ENCODE data around the gene CCDC3. TPM values are rescaled to one million over a fixed set of nuclear protein-coding genes. Genes with fewer than 3 reads are reported as not detected.

Gene CCDC3
- total RNA-seq, 1 donor from 2014 or later: 13.0 TPM

DNA sequence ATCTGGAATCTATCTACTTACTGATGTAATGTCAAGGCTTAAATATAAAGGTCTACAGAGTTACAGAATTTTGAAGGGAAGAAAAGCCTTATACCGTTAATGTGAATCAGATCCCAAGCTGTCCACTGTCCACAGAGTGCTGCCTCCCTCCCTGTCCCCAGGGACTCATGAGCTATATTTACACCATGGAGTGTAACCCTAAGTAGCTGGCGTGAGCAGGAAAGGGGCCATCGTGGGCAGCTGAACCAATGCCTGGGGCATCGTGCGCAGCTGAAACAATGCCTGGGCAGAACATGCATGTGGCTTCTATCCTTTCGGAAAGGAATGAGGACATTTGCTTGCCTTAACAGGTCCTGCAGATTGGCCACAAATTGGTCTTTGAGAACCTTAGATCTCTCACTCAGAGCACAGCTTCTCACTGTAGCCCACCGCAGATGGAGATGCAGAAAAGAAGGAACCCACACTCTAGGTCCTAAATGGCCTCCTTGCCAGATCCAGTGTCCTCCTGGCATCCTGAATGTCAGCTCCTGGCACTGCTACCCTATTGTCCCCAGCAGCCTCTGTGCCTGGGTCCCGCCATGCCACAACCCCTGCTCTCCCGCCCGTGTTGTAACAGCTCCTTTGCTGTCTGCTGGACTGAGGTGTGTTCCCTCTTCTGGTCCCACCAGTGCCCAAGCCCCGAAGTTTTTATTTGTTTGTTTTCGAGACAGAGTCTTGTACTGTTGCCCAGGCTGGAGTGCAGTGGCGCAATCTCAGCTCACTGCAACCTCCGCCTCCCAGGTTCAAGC is 30.3 kb downstream of the CCDC3 start:
- peaks cover 4 to 15% (median 8%) of the 10 kb centered on the region in 3 donors for H3K4me1 ChIP-seq (ENCODE audit: control insufficient read depth in 3 of 3, insufficient read depth in 3 of 3, low read length in 3 of 3)
- peak overlapping the region; percentile 33 for H3K27ac ChIP-seq (ENCODE audit: low read depth, low read length)
- H3K27me3 ChIP-seq (ENCODE audit: control insufficient read depth in 3 of 3, insufficient read depth in 3 of 3, low read length in 3 of 3): no peaks in the 10 kb centered on the region
- H3K4me3 ChIP-seq (ENCODE audit: low read length in 3 of 3): peak overlapping the region in 2 of 3 donors; percentile 22 to 46
- no peak overlapping the region for H3K9ac ChIP-seq (ENCODE audit: low read depth in 1 of 3, low read length in 3 of 3)
- H3K9me3 ChIP-seq (ENCODE audit: control insufficient read depth in 3 of 3, low read length in 3 of 3): peaks cover 0 to 3% (median 0%) of the 10 kb centered on the region in 3 donors
- no peaks in the 10 kb centered on the region for H3K36me3 ChIP-seq (ENCODE audit: control insufficient read depth in 3 of 3, insufficient read depth in 3 of 3, low read length in 3 of 3)

DNA sequence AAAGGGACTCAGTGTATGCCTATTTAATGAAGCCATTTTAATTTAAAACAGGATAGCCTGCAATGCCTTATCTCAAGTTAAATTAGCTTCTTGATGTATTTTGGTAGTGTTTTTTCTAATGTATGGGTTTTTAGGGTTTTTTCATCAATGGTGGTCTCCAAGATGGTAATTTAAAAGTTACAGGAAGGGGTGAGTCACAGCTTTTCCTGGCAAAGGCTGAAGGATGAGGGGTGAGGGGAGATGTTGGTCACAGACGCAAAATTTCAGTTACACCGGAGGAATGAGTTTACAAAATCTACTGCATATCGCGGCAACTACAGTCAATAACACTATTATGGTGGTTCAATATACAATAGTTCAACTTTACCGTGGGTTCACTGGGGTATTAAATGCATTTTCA is 31.6 kb downstream of the CCDC3 start:
- no peak overlapping the region for H3K9ac ChIP-seq (ENCODE audit: low read depth in 1 of 3, low read length in 3 of 3)
- no peaks in the 10 kb centered on the region for H3K36me3 ChIP-seq (ENCODE audit: control insufficient read depth in 3 of 3, insufficient read depth in 3 of 3, low read length in 3 of 3)
- H3K27ac ChIP-seq (ENCODE audit: low read depth, low read length): no peak overlapping the region
- H3K4me3 ChIP-seq (ENCODE audit: low read length in 3 of 3): no peak overlapping the region
- peaks cover 0 to 3% (median 0%) of the 10 kb centered on the region in 3 donors for H3K9me3 ChIP-seq (ENCODE audit: control insufficient read depth in 3 of 3, low read length in 3 of 3)
- peaks cover 4 to 9% (median 6%) of the 10 kb centered on the region in 3 donors for H3K4me1 ChIP-seq (ENCODE audit: control insufficient read depth in 3 of 3, insufficient read depth in 3 of 3, low read length in 3 of 3)
- no peaks in the 10 kb centered on the region for H3K27me3 ChIP-seq (ENCODE audit: control insufficient read depth in 3 of 3, insufficient read depth in 3 of 3, low read length in 3 of 3)

DNA sequence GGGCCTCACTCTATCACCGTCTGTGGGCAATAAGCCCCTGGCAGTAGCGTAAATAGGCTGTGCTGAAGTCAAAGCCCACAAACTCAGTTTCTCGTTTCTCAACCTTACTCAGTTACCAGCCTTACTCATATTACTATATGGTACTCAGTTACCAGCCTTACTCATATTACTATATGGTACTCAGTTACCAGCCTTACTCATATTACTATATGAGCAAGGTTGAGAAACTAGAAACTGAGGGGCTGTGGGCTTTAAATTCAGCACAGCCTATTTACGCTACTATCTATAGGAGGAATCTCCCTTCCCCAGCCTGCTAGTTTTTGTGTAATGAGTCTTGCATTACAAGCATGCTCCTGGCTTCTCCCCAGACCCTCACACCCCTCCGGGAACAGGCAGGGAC is 35.4 kb downstream of the CCDC3 start:
- Histone ChIP-seq H3K27ac (ENCODE audit: low read depth, low read length) (no peak overlapping the region), H3K27me3 (ENCODE audit: control insufficient read depth in 3 of 3, insufficient read depth in 3 of 3, low read length in 3 of 3) (no peaks in the 10 kb centered on the region), H3K4me1 (ENCODE audit: control insufficient read depth in 3 of 3, insufficient read depth in 3 of 3, low read length in 3 of 3) (peaks cover 2 to 8% (median 2%) of the 10 kb centered on the region in 3 donors)

DNA sequence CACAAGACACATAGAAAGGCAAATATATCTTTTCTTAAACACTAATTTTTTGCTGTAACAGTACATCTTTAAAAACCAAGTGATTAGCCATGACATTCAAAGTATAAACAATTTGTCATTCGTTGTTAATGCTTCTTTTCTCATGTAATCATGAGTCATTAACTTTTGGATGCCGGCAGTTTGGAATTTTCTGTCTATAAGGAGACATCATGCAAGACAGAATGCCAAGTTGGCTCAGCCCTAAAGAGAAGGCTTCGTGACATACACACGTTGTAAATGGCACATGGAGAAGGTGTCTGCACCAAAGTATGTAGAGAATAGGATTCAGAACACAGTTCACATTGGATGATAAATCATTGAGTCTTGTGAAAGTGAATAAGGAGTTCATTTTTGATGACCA is 35.9 kb downstream of the CCDC3 start:
- no peak overlapping the region for H3K4me3 ChIP-seq (ENCODE audit: low read length in 3 of 3)
- H3K27me3 ChIP-seq (ENCODE audit: control insufficient read depth in 3 of 3, insufficient read depth in 3 of 3, low read length in 3 of 3): peaks cover 0 to 3% (median 0%) of the 10 kb centered on the region in 3 donors
- no peaks in the 10 kb centered on the region for H3K36me3 ChIP-seq (ENCODE audit: control insufficient read depth in 3 of 3, insufficient read depth in 3 of 3, low read length in 3 of 3)
- H3K9ac ChIP-seq (ENCODE audit: low read depth in 1 of 3, low read length in 3 of 3): no peak overlapping the region
- H3K4me1 ChIP-seq (ENCODE audit: control insufficient read depth in 3 of 3, insufficient read depth in 3 of 3, low read length in 3 of 3): peaks cover 3 to 12% (median 5%) of the 10 kb centered on the region in 3 donors
- H3K27ac ChIP-seq (ENCODE audit: low read depth, low read length): no peak overlapping the region
- H3K9me3 ChIP-seq (ENCODE audit: control insufficient read depth in 3 of 3, low read length in 3 of 3): peaks cover 0 to 3% (median 0%) of the 10 kb centered on the region in 3 donors

More for the DNA sequence above, 35.4 kb downstream of the CCDC3 start:
- H3K36me3 ChIP-seq (ENCODE audit: control insufficient read depth in 3 of 3, insufficient read depth in 3 of 3, low read length in 3 of 3): no peaks in the 10 kb centered on the region
- H3K9ac ChIP-seq (ENCODE audit: low read depth in 1 of 3, low read length in 3 of 3): no peak overlapping the region
- peaks cover 0 to 3% (median 0%) of the 10 kb centered on the region in 3 donors for H3K9me3 ChIP-seq (ENCODE audit: control insufficient read depth in 3 of 3, low read length in 3 of 3)
- no peak overlapping the region for H3K4me3 ChIP-seq (ENCODE audit: low read length in 3 of 3)

DNA sequence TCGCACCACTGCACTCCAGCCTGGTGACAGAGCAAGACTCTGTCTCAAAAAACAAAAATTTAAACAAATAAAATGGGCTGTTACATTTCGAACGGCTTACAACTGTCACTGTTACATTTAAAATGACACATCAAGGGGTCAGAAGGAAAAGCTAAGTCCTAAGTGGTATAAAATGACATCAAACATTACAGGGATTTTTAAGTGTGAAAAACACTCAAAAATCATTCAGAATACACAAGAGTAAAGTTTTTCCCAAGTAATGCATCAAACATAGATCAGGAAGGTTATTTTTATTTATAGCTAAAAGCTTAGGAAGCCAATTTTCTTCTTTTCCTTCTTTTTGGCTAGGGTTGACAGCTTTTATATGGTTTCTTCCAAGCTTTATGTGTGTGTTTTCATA is 39.0 kb downstream of the CCDC3 start:
- Histone ChIP-seq H3K27ac (ENCODE audit: low read depth, low read length) (no peak overlapping the region), H3K4me1 (ENCODE audit: control insufficient read depth in 3 of 3, insufficient read depth in 3 of 3, low read length in 3 of 3) (peaks cover 8 to 20% (median 9%) of the 10 kb centered on the region in 3 donors), H3K36me3 (ENCODE audit: control insufficient read depth in 3 of 3, insufficient read depth in 3 of 3, low read length in 3 of 3) (no peaks in the 10 kb centered on the region), H3K9ac (ENCODE audit: low read depth in 1 of 3, low read length in 3 of 3) (no peak overlapping the region), H3K4me3 (ENCODE audit: low read length in 3 of 3) (no peak overlapping the region), H3K27me3 (ENCODE audit: control insufficient read depth in 3 of 3, insufficient read depth in 3 of 3, low read length in 3 of 3) (peaks cover 0 to 3% (median 0%) of the 10 kb centered on the region in 3 donors), H3K9me3 (ENCODE audit: control insufficient read depth in 3 of 3, low read length in 3 of 3) (no peaks in the 10 kb centered on the region)

DNA sequence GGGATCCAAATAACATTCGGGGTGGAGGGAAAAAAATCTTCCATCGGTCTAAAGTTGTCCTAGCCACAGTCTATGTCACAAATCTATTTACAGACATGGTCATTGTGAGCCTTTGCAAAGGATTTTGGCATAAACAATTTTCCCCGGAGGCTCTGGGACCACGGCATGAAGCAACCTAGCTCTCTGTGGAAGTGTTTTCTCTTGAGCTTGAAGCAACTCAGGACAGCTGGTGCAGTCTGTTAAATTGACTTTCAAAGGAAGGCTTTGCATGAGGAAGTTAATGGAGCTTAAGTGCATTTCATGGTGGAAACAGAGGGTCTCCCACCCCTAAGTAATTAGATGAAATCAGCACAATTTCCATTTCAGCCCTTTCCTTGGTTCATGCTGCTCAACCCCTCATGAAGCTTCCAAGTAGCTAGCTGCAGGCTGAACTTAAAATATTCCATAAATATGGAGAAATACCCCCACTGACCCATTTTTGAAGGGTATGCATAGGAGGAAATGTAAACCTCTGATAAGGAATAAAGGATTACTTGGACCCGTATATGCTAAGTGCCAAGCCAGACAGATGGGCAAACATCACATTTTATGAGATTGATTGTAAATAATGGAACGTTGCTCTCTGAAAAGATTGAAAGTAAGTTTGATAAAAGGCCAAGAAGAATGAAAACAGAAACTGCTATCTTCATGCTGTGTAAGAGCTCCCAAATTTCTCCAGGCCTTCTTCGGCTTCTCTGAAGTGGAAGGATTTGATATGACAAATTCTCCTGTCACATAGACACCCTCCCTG is 39.9 kb downstream of the CCDC3 start:
- Histone ChIP-seq H3K9ac (ENCODE audit: low read depth in 1 of 3, low read length in 3 of 3) (no peak overlapping the region), H3K27me3 (ENCODE audit: control insufficient read depth in 3 of 3, insufficient read depth in 3 of 3, low read length in 3 of 3) (peaks cover 0 to 3% (median 0%) of the 10 kb centered on the region in 3 donors), H3K36me3 (ENCODE audit: control insufficient read depth in 3 of 3, insufficient read depth in 3 of 3, low read length in 3 of 3) (no peaks in the 10 kb centered on the region), H3K9me3 (ENCODE audit: control insufficient read depth in 3 of 3, low read length in 3 of 3) (no peaks in the 10 kb centered on the region), H3K27ac (ENCODE audit: low read depth, low read length) (peak overlapping the region; percentile 48), H3K4me3 (ENCODE audit: low read length in 3 of 3) (no peak overlapping the region), H3K4me1 (ENCODE audit: control insufficient read depth in 3 of 3, insufficient read depth in 3 of 3, low read length in 3 of 3) (peaks cover 8 to 20% (median 9%) of the 10 kb centered on the region in 3 donors)

DNA sequence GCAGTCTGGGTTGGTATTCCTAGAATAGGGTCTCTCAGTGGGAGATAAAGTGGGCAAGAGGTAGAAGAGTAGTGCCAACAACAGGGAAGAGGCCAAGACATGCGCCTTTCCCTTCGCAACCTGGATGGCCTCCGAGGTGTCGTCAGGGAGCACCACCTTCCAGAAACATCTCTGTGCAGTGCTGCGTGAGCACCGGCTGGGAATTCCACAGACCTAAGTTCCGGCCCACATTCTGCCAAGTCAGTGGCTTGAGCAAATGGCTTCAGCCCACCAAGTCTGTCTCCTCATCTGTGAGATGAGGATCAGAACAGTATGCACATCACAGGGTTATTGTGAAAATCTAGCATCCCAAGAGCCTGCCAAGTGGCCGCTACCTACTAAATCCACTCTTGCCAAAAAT is 40.6 kb downstream of the CCDC3 start:
- H3K4me3 ChIP-seq (ENCODE audit: low read length in 3 of 3): peak overlapping the region; percentile 25 to 46 (median 44)

DNA sequence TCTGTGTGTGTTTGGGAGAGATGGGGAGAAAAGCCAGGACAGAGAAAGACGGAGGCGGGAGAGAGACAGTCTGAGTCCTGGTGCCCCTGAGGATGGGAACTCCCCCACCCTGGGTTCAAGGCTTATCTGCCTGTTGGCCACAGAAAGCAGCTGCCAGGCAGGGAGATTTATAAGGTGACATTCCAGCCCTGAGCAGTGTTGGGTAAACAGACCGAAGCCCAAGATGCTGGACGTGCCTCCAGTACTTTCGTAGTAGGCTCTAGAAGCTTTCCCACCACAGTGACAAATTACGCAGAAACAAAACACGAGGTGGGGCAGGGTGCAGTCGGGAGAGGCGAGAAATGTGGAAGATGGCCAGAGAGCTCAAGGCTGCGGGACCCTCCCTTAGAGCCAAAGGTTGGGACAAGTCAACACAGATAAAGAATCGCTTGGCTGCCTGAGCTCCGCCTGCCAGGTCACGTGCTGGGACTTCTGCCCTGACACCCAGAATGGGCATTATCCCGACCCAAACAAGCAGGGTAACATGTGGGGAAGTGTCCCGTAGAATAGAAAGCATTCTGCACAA is 41.1 kb downstream of the CCDC3 start:
- peak overlapping the region; percentile 48 for H3K27ac ChIP-seq (ENCODE audit: low read depth, low read length)
- H3K4me1 ChIP-seq (ENCODE audit: control insufficient read depth in 3 of 3, insufficient read depth in 3 of 3, low read length in 3 of 3): peaks cover 9 to 16% (median 9%) of the 10 kb centered on the region in 3 donors
- no peaks in the 10 kb centered on the region for H3K36me3 ChIP-seq (ENCODE audit: control insufficient read depth in 3 of 3, insufficient read depth in 3 of 3, low read length in 3 of 3)
- peaks cover 0 to 3% (median 0%) of the 10 kb centered on the region in 3 donors for H3K27me3 ChIP-seq (ENCODE audit: control insufficient read depth in 3 of 3, insufficient read depth in 3 of 3, low read length in 3 of 3)
- H3K9me3 ChIP-seq (ENCODE audit: control insufficient read depth in 3 of 3, low read length in 3 of 3): no peaks in the 10 kb centered on the region
- H3K4me3 ChIP-seq (ENCODE audit: low read length in 3 of 3): peak overlapping the region; percentile 25 to 54 (median 49)
- peak overlapping the region in 2 of 3 donors; percentile 20 to 50 for H3K9ac ChIP-seq (ENCODE audit: low read depth in 1 of 3, low read length in 3 of 3)

More for the DNA sequence above, 40.6 kb downstream of the CCDC3 start:
- H3K9ac ChIP-seq (ENCODE audit: low read depth in 1 of 3, low read length in 3 of 3): peak overlapping the region in 1 of 3 donors; percentile 20
- H3K27ac ChIP-seq (ENCODE audit: low read depth, low read length): peak overlapping the region; percentile 48
- H3K9me3 ChIP-seq (ENCODE audit: control insufficient read depth in 3 of 3, low read length in 3 of 3): no peaks in the 10 kb centered on the region
- peaks cover 0 to 3% (median 0%) of the 10 kb centered on the region in 3 donors for H3K27me3 ChIP-seq (ENCODE audit: control insufficient read depth in 3 of 3, insufficient read depth in 3 of 3, low read length in 3 of 3)
- H3K36me3 ChIP-seq (ENCODE audit: control insufficient read depth in 3 of 3, insufficient read depth in 3 of 3, low read length in 3 of 3): no peaks in the 10 kb centered on the region
- H3K4me1 ChIP-seq (ENCODE audit: control insufficient read depth in 3 of 3, insufficient read depth in 3 of 3, low read length in 3 of 3): peaks cover 8 to 16% (median 9%) of the 10 kb centered on the region in 3 donors

DNA sequence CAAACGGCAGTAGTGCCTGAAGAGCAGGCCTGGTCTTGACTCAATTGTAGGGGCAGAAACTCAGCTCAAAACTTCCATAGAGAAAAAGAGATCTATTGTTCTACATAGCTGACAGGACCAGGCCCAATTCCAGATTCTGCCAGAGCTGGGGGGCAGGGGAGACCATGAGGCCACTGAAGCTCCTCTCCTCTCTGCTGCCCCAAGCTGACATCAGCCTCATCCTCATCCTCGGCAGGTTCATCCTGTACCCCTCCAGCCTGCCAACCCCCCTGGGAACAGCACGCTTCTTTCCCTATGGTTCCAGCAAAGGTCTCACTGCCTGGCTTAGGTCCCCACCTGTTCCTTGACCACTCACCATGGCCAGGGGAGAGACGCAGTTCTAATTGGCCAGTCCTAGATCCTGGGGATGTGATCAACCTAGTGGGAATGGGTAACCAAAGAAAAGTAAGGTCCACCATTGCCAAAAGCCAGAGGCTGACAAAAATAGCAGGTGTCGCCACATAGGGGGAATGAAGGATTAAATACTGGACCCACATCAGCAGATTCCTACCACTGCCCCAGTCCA is 42.9 kb downstream of the CCDC3 start:
- Histone ChIP-seq H3K9me3 (ENCODE audit: control insufficient read depth in 3 of 3, low read length in 3 of 3) (no peaks in the 10 kb centered on the region), H3K27ac (ENCODE audit: low read depth, low read length) (no peak overlapping the region), H3K4me3 (ENCODE audit: low read length in 3 of 3) (no peak overlapping the region), H3K36me3 (ENCODE audit: control insufficient read depth in 3 of 3, insufficient read depth in 3 of 3, low read length in 3 of 3) (no peaks in the 10 kb centered on the region), H3K27me3 (ENCODE audit: control insufficient read depth in 3 of 3, insufficient read depth in 3 of 3, low read length in 3 of 3) (peaks cover 0 to 3% (median 0%) of the 10 kb centered on the region in 3 donors), H3K4me1 (ENCODE audit: control insufficient read depth in 3 of 3, insufficient read depth in 3 of 3, low read length in 3 of 3) (peaks cover 9 to 16% (median 11%) of the 10 kb centered on the region in 3 donors), H3K9ac (ENCODE audit: low read depth in 1 of 3, low read length in 3 of 3) (no peak overlapping the region)

All from skeletal muscle tissue (tissue), 4 donors.